Esophagus (tissue), 2 donors: Measurements from ENCODE around the gene TRIM38. TPM values are rescaled to one million over a fixed set of nuclear protein-coding genes. Genes with fewer than 3 reads are reported as not detected.

Source experiments
- H3K27ac ChIP-seq, 2 donors: one replicate each; pipeline ENCODE4 v1.5.1; 2013; ENCODE audit warnings: low read depth in 2 of 2, mild to moderate bottlenecking in 2 of 2, inconsistent platforms in 1 of 2, low read length in 1 of 2, moderate library complexity in 1 of 2
- H3K27me3 ChIP-seq, 2 donors: one replicate each; pipeline ENCODE4 v1.6.1; 2013; ENCODE audit warnings: low read length in 2 of 2, control low read depth in 1 of 2, mild to moderate bottlenecking in 1 of 2; ENCODE audit not compliant: insufficient read depth in 2 of 2, control insufficient read depth in 1 of 2
- H3K36me3 ChIP-seq, 2 donors: one replicate each; pipeline ENCODE4 v1.6.1; 2013; ENCODE audit warnings: low read length in 1 of 2; ENCODE audit not compliant: control insufficient read depth in 2 of 2, insufficient read depth in 2 of 2
- H3K4me1 ChIP-seq, 2 donors: one replicate each; pipeline ENCODE4 v1.6.1; 2013; ENCODE audit warnings: low read length in 1 of 2; ENCODE audit not compliant: control insufficient read depth in 2 of 2, insufficient read depth in 2 of 2
- H3K4me3 ChIP-seq, 2 donors: one replicate each; pipeline ENCODE4 v1.5.1; 2013; ENCODE audit warnings: low read length in 2 of 2, mild to moderate bottlenecking in 2 of 2, low read depth in 1 of 2, moderate library complexity in 1 of 2
- H3K9me3 ChIP-seq, 2 donors: one replicate each; pipeline ENCODE4 v1.6.1; 2013; ENCODE audit warnings: mild to moderate bottlenecking in 2 of 2, low read depth in 1 of 2, low read length in 1 of 2, moderate library complexity in 1 of 2; ENCODE audit not compliant: control insufficient read depth in 2 of 2, insufficient read depth in 1 of 2
- WGBS, 2 donors: extraction: QIAGEN DNeasy Blood & Tissue Kit; methylation state at CpG; one replicate each; pipeline ENCODE4 v1.1.7; 2013; 5-methylcytosine and 5-hydroxymethylcytosine counted together
- polyA plus RNA-seq, 2 donors: library from polyadenylated mRNA; stranded (reverse); fragments of 200-250 nt; gene quantifications; one replicate each; pipeline ENCODE4 v1.2.3, GENCODE V29; 2013
- donor health status: healthy with polysubstance abuse.
- donor health status: Bipolar disorder and iron deficiency.

TRIM38 gene
- polyA plus RNA-seq, 2 donors: 4.7 to 5.7 TPM

DNA sequence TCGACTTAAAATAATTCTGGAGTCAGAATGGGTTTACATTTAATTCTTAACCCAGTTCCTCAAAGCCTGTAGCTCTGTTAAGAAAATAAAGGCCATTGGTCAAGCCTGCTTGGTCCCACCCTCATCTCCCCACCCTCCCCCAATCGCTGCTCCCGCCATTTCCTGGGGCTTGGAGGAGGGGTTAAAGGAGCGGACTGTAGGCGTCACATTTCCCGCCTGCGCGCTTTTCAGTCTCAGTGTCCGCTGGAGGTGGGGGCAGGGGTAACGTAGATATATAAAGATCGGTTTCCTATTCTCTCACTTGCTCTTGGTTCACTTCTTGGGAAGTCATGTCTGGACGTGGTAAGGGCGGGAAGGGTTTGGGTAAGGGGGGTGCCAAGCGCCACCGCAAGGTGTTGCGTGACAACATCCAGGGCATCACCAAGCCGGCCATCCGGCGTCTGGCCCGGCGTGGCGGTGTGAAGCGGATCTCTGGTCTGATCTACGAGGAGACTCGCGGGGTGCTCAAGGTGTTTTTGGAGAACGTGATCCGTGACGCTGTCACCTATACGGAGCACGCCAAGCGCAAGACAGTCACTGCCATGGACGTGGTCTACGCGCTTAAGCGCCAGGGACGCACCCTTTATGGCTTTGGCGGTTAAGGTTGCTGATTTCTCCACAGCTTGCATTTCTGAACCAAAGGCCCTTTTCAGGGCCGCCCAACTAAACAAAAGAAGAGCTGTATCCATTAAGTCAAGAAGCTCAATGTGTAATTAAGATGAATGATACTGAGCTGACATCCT lies 58.9 kb downstream of the TRIM38 start:
- H3K4me3 ChIP-seq: peak overlapping the region; percentile 47 to 64
- H3K27me3 ChIP-seq: no peaks in the 10 kb centered on the region
- H3K4me1 ChIP-seq: no peaks in the 10 kb centered on the region
- 0 to 1% methylated on average over 39 of the region's 39 CpGs for WGBS, 2 donors
- H3K27ac ChIP-seq: peak overlapping the region; percentile 92 to 100
- H3K9me3 ChIP-seq: no peaks in the 10 kb centered on the region
- H3K36me3 ChIP-seq: no peaks in the 10 kb centered on the region

DNA sequence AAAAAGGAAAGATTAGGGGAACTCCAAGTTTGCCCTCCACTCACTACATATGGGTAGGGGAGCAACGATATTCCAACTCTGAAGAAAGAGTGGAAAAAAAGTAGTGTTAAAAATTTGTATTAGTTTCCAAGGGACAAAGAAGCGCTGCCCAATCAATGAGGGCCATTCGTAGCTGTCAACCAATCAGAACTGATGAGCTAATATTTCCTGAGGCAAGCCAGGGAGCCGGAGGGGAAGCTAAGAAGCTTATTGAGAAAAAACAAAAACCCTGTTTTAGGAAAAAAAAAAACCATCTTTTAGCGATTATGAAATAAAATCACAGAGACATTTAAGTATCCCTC lies 59.5 kb downstream of the TRIM38 start:
- 2 to 5% methylated on average over 5 of the region's 5 CpGs for WGBS, 2 donors
- Histone ChIP-seq H3K27me3 (no peaks in the 10 kb centered on the region), H3K27ac (peak overlapping the region; percentile 92 to 100), H3K4me1 (no peaks in the 10 kb centered on the region), H3K36me3 (no peaks in the 10 kb centered on the region), H3K9me3 (no peaks in the 10 kb centered on the region), H3K4me3 (peak overlapping the region in 1 of 2 donors; percentile 64)

DNA sequence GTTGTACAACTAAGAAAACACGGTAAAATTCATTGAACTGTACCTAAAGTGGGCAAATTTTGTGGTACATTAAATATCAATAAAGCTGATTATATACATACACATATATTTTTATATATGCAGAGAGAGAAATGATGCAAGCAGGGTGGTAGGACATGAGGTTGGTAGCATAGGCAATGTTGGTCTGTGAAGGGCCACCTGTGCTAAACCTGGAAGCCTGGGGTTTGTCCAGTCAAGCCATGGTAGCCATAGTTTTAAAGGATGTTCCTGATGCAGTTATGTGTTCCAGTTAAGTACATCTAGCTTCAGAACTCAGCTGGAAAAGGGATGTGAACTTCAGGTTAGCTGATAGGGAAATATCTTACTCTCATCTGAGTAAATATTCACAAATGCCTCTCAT lies 60.1 kb downstream of the TRIM38 start:
- H3K27ac ChIP-seq: no peak overlapping the region
- H3K36me3 ChIP-seq: no peaks in the 10 kb centered on the region
- WGBS, 2 donors: 19 to 36% methylated on average over 1 of the region's 1 CpG
- H3K9me3 ChIP-seq: no peaks in the 10 kb centered on the region
- H3K27me3 ChIP-seq: no peaks in the 10 kb centered on the region
- no peaks in the 10 kb centered on the region for H3K4me1 ChIP-seq
- H3K4me3 ChIP-seq: no peak overlapping the region

GRCh38 chr6:26024651-26025046 lies 62.0 kb downstream of the TRIM38 start:
- Histone ChIP-seq H3K27me3 (no peaks in the 10 kb centered on the region), H3K4me3 (no peak overlapping the region), H3K9me3 (no peaks in the 10 kb centered on the region), H3K4me1 (no peaks in the 10 kb centered on the region), H3K27ac (no peak overlapping the region), H3K36me3 (no peaks in the 10 kb centered on the region)
- WGBS, 2 donors: 94 to 98% methylated on average over 3 of the region's 3 CpGs

DNA sequence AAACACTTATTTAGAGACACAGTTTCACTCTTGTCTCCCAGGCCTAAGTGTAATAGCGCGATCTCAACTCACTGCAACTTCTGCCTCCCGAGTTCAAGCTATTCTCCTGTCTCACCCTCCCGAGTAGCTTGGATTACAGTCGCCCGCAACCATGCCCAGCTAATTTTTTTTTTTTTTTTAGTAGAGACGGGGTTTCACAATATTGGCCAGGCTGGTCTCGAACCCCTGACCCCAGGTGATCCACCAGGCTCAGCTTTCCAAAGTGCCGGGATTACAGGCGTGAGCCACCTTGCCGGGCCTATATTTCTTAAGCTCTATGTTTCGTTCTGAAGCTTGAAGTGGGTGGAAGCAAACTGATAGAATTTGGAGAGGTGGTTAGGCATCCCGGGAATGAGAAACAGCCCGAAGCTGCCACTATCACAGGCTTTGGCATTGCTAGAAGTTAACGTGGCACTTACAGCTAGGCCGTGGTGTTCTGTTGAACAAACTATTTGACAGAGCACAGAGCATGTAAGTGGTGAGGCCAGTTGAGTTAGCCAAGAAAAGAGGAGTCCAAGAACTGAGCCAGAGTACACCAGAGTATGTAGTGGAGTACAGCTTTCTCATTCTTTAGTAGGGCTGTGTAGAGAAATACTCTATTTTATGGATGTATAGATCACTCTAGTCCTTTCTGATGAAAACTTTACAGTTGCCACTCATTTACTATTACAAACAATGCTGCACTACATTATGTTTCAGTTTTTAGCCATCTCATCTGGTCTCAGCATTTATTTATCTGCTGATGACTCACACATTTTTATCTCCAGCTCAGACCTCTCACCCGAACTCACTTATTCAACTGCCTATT lies 62.7 kb downstream of the TRIM38 start:
- Histone ChIP-seq H3K27me3 (no peaks in the 10 kb centered on the region), H3K9me3 (no peaks in the 10 kb centered on the region), H3K4me1 (no peaks in the 10 kb centered on the region), H3K4me3 (no peak overlapping the region), H3K27ac (peak overlapping the region; percentile 24 to 56), H3K36me3 (no peaks in the 10 kb centered on the region)
- 84 to 85% methylated on average over 17 of the region's 17 CpGs for WGBS, 2 donors

GRCh38 chr6:26025894-26026832 lies 63.6 kb downstream of the TRIM38 start:
- H3K36me3 ChIP-seq: no peaks in the 10 kb centered on the region
- WGBS, 2 donors: 1% methylated on average over 23 of the region's 23 CpGs
- peak overlapping the region; percentile 60 to 71 for H3K4me3 ChIP-seq
- H3K27ac ChIP-seq: peak overlapping the region; percentile 96 to 100
- H3K27me3 ChIP-seq: no peaks in the 10 kb centered on the region
- no peaks in the 10 kb centered on the region for H3K4me1 ChIP-seq
- no peaks in the 10 kb centered on the region for H3K9me3 ChIP-seq

- no peaks in the 10 kb centered on the region for H3K9me3 ChIP-seq
- peak overlapping the region; percentile 60 to 71 for H3K4me3 ChIP-seq
- no peaks in the 10 kb centered on the region for H3K27me3 ChIP-seq
- no peaks in the 10 kb centered on the region for H3K4me1 ChIP-seq
- no peaks in the 10 kb centered on the region for H3K36me3 ChIP-seq
- 1% methylated on average over 44 of the region's 44 CpGs for WGBS, 2 donors
- peak overlapping the region; percentile 96 to 100 for H3K27ac ChIP-seq
Measured at GRCh38 chr6:26026833-26027490, 64.4 kb downstream of the TRIM38 start.

DNA sequence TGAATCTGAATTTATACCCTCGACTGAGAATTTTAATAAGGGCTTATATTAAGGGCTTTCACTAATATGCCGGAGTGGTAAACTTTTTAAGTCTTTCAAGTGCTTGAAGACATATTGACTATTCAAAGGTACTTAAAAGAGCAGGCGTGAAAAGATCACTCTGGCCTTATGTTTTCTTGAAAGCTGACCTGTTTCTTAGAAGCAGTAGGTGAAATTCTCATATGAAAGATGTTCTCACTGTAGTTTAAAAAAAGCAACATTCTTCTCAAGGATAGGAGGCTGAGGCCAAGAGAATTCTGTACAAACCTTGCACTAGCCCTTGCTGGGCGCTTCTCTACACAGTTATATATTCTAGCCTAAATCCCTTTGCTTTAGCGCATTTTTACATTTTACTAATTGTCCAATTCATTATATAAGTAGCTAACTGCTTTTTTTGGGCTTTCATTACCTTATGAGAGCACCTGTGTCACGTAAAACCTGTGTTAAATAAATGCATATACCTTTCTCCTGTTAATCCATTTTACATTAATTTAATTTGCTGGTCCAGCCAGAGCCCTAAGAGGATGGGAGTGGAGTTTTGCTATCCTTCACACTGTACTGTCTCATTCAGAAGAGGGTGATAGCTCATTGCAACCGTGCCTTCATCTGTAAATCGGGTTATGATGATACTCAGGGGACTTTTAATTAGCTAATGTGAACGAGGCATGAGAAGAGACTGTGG lies 65.0 kb downstream of the TRIM38 start:
- H3K27me3 ChIP-seq: no peaks in the 10 kb centered on the region
- peak overlapping the region in 1 of 2 donors; percentile 96 for H3K27ac ChIP-seq
- 57% methylated on average over 9 of the region's 9 CpGs for WGBS, 2 donors
- H3K36me3 ChIP-seq: no peaks in the 10 kb centered on the region
- peak overlapping the region in 1 of 2 donors; percentile 71 for H3K4me3 ChIP-seq
- no peaks in the 10 kb centered on the region for H3K9me3 ChIP-seq
- H3K4me1 ChIP-seq: no peaks in the 10 kb centered on the region
